Measurements from ENCODE around the gene RB1. TPM values are rescaled to one million over a fixed set of nuclear protein-coding genes. Genes with fewer than 3 reads are reported as not detected.
A peak's percentile ranks its signal among the peaks of the same experiment; 100 is the strongest.
"Not testable (repeated sequence)": the region's sequence is repeated elsewhere in the genome, so short reads cannot be mapped to it uniquely, and the experiment has no call there.

The RB1 gene
- total RNA-seq, 1 experiment from 2014 or later = 21.3 TPM

GRCh38 chr13:48410199-48410598 is 106.6 kb downstream of the RB1 start:
- DNase-seq (ENCODE audit: low spot score) = no peak

- peak; percentile 61 for DNase-seq (ENCODE audit: low spot score)
Observed at GRCh38 chr13:48411147-48411794, 107.7 kb downstream of the RB1 start.

- DNase-seq (ENCODE audit: low spot score) = peak; percentile 66
Observed at GRCh38 chr13:48411841-48412531, 108.4 kb downstream of the RB1 start.

GRCh38 chr13:48412881-48413351 is 109.4 kb downstream of the RB1 start, which contains the start of gene LPAR6:
TSS of gene LPAR6 (minus strand) at chr13:48413113. CDS start at chr13:48412423, 690 bp downstream.
- DNase-seq (ENCODE audit: low spot score) = peak; percentile 82

GRCh38 chr13:48414501-48414900 is 111.0 kb downstream of the RB1 start:
- no peak for DNase-seq (ENCODE audit: low spot score)

- no peak for DNase-seq (ENCODE audit: low spot score)
Observed at GRCh38 chr13:48415516-48415915, 112.0 kb downstream of the RB1 start.

GRCh38 chr13:48422003-48422402 is 118.5 kb downstream of the RB1 start:
- DNase-seq (ENCODE audit: low spot score) = not testable (repeated sequence)

- no peak for DNase-seq (ENCODE audit: low spot score)
Observed at GRCh38 chr13:48424212-48424611, 120.7 kb downstream of the RB1 start.

- DNase-seq (ENCODE audit: low spot score) = no peak
Observed at GRCh38 chr13:48426052-48426451, 122.5 kb downstream of the RB1 start.

- not testable (repeated sequence) for DNase-seq (ENCODE audit: low spot score)
Observed at GRCh38 chr13:48426755-48427298, 123.3 kb downstream of the RB1 start.

- no peak for DNase-seq (ENCODE audit: low spot score)
Observed at GRCh38 chr13:48429036-48429435, 125.5 kb downstream of the RB1 start.

GRCh38 chr13:48429886-48430285 is 126.3 kb downstream of the RB1 start:
- no peak for DNase-seq (ENCODE audit: low spot score)

GRCh38 chr13:48431431-48431830 is 127.9 kb downstream of the RB1 start:
- DNase-seq (ENCODE audit: low spot score) = no peak

- DNase-seq (ENCODE audit: low spot score) = no peak
Observed at GRCh38 chr13:48431987-48432615, 128.6 kb downstream of the RB1 start.

GRCh38 chr13:48434200-48434599 is 130.6 kb downstream of the RB1 start:
- no peak for DNase-seq (ENCODE audit: low spot score)

GRCh38 chr13:48436661-48437288 is 133.2 kb downstream of the RB1 start:
- DNase-seq (ENCODE audit: low spot score) = no peak

- no peak for DNase-seq (ENCODE audit: low spot score)
Observed at GRCh38 chr13:48437371-48437770, 133.8 kb downstream of the RB1 start.

GRCh38 chr13:48443442-48444208 is 140.1 kb downstream of the RB1 start:
- DNase-seq (ENCODE audit: low spot score) = no peak

- no peak for DNase-seq (ENCODE audit: low spot score)
Observed at GRCh38 chr13:48446464-48446863, 142.9 kb downstream of the RB1 start.

- no peak for DNase-seq (ENCODE audit: low spot score)
Observed at GRCh38 chr13:48448285-48448958, 144.9 kb downstream of the RB1 start.

Measured in HT-29 (cell line).